NCI-H2081 treated with DMSO at 0.1 percent for 48 hours (cell line): ENCODE data around the gene PLB1.

Experiments
- DNase-seq: peaks from one replicate; lab custom pipeline; 2025; lab: John Stamatoyannopoulos, UW

The PLB1 gene

DNA sequence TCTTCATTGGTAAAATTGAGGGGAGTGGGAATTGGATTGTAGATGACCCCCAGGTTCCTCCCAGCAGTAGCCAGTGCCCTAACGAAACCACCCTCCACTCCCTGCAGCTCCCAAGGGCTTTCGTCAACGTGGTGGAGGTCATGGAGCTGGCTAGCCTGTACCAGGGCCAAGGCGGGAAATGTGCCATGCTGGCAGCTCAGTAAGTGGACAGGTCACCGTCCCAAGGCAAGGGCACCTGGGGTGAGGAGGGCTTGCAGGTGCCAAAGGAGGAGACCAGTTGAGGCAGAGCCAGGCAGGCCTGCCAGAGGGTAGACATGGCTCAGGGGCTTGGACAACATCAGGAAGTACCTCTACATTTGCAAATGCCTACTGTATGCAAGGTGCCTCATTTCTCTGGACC is 133.1 kb downstream of the PLB1 start:
- no peak for DNase-seq

DNA sequence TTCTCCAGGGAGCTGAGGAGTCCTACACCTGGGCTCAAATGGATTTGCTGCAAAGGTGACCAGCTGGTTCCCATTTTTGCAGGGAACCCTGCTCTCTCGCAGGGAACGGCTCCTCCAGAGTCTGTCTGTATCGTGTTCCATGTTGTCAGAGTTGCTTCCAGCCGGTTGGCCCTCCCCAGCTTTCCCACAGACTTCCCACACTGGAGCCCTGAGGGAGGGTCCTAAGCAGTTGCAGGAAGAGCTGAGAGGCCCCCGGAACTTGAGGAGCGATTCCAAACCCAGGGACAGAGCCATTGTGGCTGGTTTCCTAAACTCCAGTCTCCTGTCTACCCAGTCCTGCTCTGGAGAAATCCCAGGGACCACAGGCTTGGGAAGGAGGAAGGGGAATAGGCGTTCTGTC is 134.1 kb downstream of the PLB1 start:
- DNase-seq, result no peak

DNA sequence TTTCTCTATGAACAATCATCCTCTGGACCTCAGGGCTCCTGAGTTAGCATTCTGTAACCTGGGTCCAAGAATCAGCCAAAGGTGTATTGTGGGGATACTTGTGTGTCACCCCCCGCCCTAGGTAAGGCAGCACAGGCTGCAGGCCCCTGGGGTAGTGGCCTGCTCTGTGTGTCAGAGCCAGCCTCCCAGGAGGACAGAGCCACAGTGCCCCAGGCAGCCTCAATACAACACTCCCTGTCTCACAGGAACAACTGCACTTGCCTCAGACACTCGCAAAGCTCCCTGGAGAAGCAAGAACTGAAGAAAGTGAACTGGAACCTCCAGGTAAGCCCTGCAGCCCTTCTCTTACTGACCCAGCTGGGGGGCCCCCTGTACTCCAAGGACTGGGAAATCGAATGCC is 134.5 kb downstream of the PLB1 start:
- DNase-seq, result no peak

DNA sequence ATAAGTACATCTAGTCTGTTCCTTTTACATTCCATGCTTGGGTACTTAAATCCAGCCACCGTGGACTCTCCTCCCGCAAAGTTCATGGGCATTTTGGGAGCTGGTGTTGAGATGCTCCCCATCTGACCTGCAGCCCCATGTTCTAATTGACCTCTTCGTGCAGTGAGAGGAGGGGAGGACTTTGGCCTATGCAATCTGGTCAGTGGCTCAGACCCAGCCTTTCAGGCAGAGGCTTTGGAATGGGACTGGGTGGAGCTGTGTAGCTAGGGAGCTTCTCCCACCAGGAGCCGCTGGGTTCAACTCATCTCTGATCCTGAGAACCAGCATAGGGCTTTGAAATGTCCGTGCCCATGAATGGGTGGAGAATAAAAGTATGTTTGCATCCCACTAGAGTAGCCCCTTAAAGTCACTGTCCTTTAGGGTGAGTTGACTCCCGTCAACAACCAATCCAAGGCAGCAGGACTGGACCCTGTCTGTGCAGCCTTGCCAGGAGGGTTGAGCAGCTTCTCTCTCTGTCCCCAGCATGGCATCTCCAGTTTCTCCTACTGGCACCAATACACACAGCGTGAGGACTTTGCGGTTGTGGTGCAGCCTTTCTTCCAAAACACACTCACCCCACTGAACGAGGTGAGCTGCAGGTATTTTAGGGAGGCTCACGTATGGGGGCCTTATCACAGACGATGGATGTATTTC is 135.8 kb downstream of the PLB1 start:
- no peak for DNase-seq

DNA sequence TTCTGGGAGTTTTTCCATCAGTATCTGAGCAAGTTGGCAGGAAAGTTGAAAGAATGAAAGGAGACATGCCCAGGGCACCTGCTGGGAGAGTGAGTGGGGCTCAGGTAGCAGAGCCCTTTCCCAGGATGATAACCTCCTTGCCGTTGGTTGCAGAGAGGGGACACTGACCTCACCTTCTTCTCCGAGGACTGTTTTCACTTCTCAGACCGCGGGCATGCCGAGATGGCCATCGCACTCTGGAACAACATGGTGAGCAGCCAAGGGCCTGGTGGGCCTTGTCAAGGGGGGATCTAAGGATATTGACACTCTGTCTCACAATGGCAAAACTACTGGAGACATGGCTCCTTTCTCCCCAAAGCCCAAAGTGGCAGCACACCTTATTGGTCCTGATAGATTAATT is 136.9 kb downstream of the PLB1 start:
- DNase-seq, result no peak

DNA sequence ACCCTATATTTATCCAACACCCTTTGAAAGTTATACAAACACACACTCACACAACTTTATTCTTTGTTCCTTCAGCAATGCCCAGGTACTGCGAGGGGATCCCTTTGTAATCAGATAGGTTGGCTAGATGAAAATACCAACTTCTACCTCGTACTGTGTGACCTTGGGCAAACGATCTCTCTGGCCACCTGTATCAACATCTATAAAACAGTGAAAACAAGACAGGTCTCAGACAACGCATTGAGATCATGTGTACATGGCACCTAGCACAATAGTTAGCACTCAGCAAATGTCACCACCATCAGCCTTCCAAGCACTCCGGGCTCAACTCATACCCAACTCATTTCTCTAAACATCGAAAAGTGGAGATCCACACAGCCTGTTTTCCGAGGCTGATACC is 137.3 kb downstream of the PLB1 start:
- DNase-seq, result no peak

DNA sequence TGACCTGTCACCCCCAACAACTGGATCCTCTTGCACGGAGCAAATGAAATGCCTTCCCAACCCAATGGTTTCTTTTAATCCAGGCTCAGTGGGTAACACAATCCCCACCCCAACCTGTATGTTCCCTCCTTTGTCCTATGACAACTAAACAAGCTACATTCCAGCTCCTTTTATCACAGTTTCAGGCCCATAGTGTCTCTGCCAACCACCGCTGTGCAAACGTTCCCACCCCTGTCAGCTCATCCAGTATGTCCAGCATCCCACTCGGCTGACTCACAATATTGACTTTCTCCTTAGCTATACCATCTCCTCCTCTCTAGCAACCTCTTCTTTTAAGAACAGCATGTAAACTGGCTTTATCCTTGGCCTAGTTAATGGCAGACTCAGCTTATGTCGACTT is 137.9 kb downstream of the PLB1 start:
- DNase-seq, result no peak

DNA sequence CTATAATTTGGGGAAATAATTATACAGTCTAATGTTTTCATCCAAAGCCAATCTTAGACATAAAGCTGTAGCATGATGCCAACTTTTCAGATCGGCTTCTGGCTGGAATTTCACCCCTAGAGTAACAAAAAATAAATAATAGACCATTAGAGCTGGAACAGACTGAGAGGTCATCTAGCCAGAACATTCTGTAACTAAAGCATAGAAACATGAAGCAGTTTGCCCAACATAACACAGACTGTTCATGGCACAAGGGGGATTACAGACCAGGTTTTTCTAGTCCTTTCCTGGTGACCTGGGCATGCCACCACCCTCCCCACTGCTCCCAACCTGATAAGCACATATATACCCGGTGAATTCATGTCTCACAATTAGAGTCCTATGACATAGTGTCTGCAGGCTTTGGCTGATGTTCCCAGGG is 139.3 kb downstream of the PLB1 start:
- DNase-seq, result no peak

DNA sequence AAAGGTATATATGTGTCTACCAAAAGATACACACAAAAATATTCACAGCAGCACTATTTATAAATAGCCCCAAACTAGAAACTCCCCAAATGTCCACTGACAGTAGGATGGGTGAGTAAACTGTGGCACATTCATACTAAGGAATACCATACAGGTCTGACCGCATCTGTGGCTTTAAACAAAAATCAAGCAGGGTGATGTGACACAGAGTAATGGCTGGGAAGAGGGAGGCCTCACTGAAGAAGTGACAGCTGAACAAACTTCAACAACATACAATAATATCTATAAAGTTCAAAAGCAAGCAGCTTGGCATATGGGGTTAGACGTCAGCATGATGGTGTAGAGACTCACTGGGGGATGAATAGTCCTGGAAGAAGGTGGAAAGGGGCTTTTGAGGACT is 140.6 kb downstream of the PLB1 start:
- no peak for DNase-seq

DNA sequence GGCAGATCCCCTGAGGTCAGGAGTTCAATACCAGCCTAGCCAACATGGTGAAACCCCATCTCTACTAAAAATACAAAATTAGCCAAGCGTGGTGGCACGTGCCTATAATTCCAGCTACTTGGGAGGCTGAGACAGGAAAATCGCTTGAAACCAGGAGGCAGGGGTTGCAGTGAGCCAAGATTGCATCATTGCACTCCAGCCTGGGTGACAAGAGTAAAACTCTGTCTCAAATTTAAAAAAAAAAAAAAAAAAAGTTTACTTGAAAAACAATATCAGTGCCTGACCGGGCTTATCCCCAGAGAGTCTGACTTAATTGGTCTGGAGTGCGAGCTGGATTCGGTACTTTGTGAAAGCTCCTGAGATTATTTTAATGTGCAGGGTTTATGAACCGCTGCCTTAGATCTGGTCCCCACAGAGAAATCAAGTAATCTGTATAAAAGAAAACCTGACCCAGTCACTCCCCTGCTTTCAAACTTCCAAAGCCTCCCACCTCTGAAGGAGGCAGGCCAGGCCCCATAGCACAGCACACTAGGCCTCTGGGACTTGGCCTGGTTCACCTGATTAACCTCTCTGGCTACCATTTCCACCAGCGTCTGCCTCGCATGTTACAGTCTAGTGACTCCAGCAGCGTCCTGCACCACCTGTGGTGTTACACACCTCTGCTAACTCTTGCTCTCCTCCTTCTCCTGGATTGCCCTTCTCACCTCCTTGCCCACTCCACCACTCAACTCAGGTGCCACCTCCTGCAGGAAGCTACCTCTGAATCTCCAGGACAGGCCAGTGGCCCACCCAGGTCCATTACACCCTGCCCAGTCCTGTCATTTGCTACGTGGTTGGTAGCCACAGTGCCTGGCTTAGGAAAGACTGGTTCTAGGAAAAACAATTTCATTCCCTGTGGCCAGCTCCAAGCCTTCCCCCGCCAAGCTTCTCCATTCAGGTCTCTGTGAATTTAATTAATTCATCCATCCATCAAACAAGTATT is 141.5 kb downstream of the PLB1 start:
- no peak for DNase-seq

DNA sequence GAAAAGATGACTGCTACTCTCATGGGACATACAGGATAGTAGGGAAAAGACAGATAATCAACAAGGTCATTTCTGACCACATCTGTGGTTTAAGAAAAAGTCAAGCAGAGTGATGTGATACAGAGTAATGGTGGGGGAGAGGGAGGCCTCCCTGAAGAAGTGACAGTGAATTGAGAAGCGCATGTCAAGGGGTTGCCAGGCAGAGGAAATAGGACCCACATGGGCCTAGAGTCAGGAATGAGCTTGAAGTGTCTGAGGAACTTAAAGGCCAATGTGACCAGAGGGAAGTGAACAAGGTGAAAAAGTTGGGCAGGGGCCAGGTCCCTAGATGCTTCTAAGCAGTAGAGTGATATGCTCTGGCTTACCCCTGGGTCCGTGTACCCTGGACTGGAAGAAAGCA is 142.2 kb downstream of the PLB1 start:
- DNase-seq, result no peak

DNA sequence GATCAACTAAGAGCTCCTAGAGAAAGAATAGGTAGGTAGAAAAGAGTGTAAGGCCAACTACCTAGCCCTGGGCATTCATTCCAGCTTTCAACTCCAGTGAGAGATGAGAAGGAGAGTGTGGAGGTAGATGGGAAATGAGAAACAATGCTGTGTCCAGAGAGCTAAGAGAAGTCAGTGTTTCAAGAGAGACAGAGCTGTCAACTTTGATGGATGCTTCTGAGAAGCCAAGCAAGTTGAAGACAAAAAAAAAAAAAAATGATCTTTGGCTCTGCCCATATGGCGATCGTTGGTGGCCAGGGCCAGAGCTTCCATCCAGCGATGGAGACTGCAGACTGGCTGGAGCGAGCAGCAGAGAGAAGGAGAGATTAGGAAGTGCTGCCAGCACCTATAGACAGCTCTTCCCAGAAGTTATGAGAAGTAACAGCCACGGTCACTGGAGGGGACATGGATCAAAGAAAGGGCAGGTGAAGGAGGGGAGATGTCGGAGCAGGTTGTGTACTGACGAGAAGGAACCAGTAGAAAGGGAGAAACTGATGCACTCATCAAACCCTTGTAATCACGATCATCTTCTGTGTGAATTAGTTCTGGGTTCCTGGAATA is 143.3 kb downstream of the PLB1 start:
- no peak for DNase-seq

DNA sequence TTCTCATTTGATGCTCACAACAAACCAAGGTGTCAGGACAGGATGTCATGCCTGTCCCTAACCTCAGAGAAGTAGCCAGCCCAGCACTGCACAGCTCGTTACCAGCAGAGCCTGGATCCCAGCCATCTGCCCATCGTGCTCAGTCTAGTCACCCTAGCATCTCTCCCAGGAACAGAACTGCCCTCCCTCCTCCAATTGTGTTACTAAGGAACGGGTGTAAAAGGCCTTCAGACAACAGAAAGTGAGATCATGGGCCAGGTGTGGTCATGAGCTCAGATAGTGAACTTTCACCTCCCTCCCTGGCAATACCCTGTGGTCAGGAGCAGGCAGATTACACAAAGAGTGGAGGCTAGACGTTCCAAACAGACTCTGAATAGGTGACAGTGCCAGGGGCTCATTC is 144.0 kb downstream of the PLB1 start:
- no peak for DNase-seq

DNA sequence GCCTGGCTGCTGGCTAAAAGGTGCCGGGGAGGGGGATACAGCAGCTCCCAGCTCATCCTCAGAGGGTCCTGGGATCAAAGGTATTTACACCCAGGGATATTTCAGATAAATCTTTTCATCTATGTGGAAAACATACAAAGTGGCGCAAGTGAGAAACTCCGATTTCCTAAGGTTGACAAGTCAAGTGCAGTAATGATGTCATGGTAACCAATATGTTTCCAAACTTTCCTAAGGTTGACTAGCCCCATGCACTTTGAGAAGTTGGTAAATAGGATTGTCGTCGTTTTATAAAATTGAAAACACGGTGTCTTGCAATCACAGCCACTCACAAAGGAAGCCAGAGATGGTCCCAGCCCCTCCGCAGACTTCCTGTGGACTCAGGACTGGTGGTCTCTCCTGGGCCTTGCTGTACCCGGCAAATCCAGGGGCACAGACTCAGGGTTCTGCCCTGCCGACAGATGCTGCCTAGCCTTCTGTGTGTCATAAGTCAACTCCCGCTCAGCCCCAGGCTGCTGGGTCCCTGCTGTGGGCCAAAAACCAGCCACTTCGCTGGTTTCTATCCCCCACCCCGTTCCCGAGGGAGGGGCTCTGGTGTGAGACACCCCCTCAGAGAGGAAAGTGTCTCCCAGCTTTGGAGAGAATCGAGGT is 144.5 kb downstream of the PLB1 start:
- DNase-seq, result no peak

DNA sequence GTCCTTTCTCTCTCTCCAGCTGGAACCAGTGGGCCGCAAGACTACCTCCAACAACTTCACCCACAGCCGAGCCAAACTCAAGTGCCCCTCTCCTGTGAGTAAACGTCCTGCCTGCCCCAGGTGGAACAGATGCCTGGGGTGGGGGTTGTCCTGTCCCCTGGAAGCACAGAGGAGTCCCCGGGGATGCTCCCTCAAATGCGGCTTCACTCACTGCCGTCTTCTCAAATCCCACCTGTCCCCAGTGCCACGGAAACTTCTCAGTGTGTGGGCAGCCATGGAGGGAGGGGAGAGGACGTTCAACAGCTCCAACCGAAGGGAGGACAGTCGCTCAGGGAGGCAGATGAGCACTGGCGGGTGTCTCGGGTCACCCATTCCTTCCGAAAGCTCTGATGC is 145.0 kb downstream of the PLB1 start:
- DNase-seq, result no peak

DNA sequence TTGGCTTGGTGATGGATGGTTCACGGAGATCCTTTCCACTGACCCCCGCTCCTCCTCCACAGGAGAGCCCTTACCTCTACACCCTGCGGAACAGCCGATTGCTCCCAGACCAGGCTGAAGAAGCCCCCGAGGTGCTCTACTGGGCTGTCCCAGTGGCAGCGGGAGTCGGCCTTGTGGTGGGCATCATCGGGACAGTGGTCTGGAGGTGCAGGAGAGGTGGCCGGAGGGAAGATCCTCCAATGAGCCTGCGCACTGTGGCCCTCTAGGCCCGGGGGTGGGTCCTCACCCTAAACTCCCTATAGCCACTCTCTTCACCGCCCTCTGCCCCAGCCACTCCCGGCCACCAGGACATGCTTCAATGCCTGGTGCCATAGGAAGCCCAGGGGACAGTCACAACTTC is 146.9 kb downstream of the PLB1 start:
- no peak for DNase-seq

DNA sequence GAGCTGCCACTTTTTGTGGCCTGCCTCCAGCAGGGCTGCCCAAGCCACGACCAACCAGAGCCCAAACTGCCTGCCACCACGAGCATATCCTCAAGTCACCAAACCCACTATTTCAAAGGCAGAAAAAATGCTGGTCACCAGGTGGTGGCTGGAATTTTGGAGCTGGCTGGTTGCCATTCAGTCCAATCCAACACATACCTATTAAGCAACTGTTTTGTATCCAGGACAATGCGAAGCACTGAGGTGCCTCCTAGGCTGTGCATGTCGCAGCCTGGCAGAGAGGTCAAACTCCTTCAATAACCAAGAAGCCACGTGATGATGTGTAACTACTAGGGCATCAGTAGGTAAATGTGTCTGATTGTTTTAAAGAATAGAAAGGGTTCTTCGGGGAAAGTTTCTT is 147.5 kb downstream of the PLB1 start:
- no peak for DNase-seq

DNA sequence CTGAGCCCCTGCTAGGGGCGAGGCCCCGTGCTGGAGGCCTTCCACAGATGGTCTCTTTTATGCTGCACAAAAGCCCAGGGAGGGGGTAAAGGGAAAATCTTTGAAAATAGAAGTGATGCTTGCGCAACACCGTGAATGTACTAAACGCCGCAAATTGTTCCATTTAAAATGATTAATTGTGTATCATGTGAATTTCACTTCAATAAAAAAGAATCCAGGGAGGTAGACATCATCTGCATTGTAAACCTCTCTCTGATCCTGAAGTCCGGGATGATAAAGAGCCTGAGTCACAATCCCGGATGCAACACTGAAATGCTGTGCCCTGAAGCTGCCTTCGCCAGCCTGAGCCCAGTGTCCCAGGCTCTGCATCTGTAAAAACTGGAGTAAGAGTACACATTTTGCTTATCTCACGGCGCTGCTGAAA is 148.1 kb downstream of the PLB1 start:
- no peak for DNase-seq

DNA sequence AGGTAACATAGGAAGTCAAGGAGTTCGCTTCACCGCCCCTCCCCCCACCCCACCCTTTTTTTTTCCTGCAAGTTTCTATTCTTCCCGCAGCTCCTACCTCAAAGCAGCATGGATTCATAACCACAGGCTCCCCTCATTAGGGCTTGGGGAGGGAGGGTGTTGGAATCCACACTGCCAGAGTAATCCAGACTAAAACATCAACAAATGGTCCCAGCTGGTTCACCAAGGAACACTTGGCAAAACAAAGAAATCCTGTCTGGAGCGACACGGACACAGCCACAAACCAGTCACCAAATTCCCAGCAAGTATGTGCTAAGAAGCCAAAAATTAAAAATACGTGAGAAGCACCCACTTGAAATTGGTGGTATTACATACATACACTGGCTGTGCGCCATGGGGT is 148.9 kb downstream of the PLB1 start:
- no peak for DNase-seq

DNA sequence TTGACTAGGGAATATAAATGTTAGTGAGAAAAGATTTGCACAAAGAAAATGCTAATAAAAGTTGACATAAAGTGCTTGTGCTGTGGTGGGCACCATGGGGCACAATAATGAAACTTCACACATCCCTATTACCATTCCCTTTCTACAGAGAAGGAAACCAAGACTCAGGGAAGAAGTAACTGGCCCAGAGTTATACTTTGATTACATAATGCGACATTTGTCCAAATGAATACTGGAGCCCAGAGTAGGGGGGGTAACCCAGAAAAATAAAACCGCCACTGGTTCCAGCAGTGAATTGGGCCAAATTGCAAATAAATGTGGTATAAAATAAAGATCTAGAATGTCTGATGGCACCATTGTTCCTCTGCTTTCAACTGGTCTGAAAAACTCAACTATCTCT is 149.7 kb downstream of the PLB1 start:
- no peak for DNase-seq

DNA sequence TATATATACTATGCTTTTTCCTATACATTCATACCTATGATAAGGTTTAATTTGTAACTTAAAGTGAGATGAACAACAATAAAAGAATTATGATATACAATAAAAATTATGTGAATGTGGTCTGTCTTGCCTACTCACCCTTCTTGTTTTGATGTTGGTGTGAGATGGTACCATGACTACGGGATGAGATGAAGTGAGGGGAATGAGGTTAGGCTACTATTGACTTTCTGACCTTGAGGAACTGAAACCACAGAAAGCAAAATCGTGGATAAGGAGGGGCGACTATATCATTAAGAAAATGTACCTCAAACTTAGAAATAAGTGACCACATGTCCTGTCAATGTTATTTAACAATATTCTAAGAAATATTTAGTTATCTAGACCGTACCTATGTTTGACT is 151.8 kb downstream of the PLB1 start:
- no peak for DNase-seq

DNA sequence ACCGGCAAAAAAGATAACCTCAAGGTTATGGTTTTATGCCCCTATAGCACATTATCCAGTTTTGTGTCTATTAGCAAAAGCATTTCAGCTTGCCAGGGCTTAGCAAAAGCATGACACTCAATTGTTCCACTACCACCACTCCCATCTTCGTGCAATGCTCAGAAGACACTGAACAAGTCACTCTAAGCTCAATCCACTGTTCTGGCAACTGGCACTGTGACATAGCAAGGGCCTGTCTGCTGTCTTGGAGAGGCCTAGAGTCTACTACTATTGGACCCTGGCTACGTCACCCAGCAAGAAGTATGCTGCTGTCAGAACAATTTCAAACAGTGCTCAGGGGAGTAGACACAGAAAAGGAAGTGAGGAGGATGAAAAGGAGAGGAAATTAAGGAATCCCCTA is 152.3 kb downstream of the PLB1 start:
- DNase-seq, result no peak
